ENCODE results near the gene ZNF573.
"Not testable (repeated sequence)": the region's sequence is repeated elsewhere in the genome, so short reads cannot be mapped to it uniquely, and the experiment has no call there.

ZNF573 gene

GRCh38 chr19:37778613-37779126, 716 bp downstream of the ZNF573 start:
- H3K27ac ChIP-seq = no peak overlapping the region
- TF ChIP-seq POLR2AphosphoS5 (IDR thresholded peaks at IDR 0.05; ENCODE audit: borderline replicate concordance, low read depth, low read length) (no peak), FOXP2 (optimal IDR thresholded peaks at IDR 0.05; ENCODE audit: control extremely low read depth, extremely low read length, insufficient read depth) (no peak), EZH2 (IDR thresholded peaks at IDR 0.05) (no peak)
- no peaks in the 10 kb centered on the region for H3K36me3 ChIP-seq (ENCODE audit: insufficient read depth, low read length)
- peak overlapping the region; percentile 89 for H3K4me3 ChIP-seq
- no peak for DNase-seq (ENCODE audit: low read depth, low spot score)
- H3K9ac ChIP-seq (ENCODE audit: insufficient read length) = peak overlapping the region; percentile 82
- H3K9me3 ChIP-seq (ENCODE audit: low read depth, low read length) = no peaks in the 10 kb centered on the region

DNA sequence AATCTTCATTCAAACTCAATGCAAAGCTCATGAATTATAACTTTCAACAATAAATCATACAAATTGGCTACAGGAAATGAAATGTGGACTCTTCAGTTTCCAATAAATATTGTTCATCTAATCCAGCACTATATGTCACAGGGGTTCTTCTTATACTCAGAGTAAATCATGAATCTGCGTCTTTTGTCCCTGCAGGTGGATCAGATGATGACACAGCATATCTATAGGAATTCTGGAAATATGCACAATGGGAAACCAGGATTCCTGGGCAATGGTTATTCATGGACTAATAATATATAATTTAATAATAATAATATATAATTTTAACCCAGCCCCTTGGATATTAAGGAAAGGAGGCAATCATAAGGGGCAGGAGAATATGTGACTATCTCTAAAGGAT, 8.4 kb downstream of the ZNF573 start:
- no peak overlapping the region for H3K27ac ChIP-seq
- H3K9ac ChIP-seq (ENCODE audit: insufficient read length) = no peak overlapping the region
- TF ChIP-seq POLR2AphosphoS5 (IDR thresholded peaks at IDR 0.05; ENCODE audit: borderline replicate concordance, low read depth, low read length) (no peak), EZH2 (IDR thresholded peaks at IDR 0.05) (no peak)
- H3K36me3 ChIP-seq (ENCODE audit: insufficient read depth, low read length) = peaks cover 7% of the 10 kb centered on the region; the same call in 1 of the 2 replicates
- no peak overlapping the region for H3K4me3 ChIP-seq
- 0 out of 2 replicates have a peak, but pooled peaks cover 4% of the 10 kb centered on the region for H3K9me3 ChIP-seq (ENCODE audit: low read depth, low read length)
- no peak for DNase-seq (ENCODE audit: low read depth, low spot score)

DNA sequence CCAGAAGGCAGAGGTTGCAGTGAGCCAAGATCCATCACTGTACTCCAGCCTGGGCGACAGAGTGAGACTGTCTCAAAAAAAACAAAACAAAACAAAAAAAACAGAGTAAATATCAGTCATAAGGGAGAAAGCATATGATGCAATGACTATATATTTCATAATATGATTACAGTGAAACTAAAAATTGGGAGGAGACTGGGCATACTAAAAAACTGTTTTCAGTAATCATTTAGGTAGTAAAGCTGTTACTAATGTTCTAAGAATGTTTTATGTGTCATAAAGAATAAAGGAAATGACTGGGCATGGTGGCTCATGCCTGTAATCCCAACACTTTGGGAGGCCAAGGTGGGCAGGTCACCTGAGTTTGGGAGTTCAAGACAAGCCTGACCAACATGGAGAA, 15.9 kb downstream of the ZNF573 start:
- no peak overlapping the region for H3K4me3 ChIP-seq
- no peaks in the 10 kb centered on the region for H3K9me3 ChIP-seq (ENCODE audit: low read depth, low read length)
- no peaks in the 10 kb centered on the region for H3K36me3 ChIP-seq (ENCODE audit: insufficient read depth, low read length)
- H3K9ac ChIP-seq (ENCODE audit: insufficient read length) = no peak overlapping the region
- no peak overlapping the region for H3K27ac ChIP-seq
- no peak for DNase-seq (ENCODE audit: low read depth, low spot score)
- TF ChIP-seq POLR2AphosphoS5 (IDR thresholded peaks at IDR 0.05; ENCODE audit: borderline replicate concordance, low read depth, low read length) (no peak), EZH2 (IDR thresholded peaks at IDR 0.05) (no peak), FOXP2 (optimal IDR thresholded peaks at IDR 0.05; ENCODE audit: control extremely low read depth, extremely low read length, insufficient read depth) (no peak)

GRCh38 chr19:37757683-37758082, 21.7 kb downstream of the ZNF573 start:
- not testable (repeated sequence) for H3K36me3 ChIP-seq (ENCODE audit: insufficient read depth, low read length); H3K4me3 ChIP-seq; H3K9ac ChIP-seq (ENCODE audit: insufficient read length); H3K9me3 ChIP-seq (ENCODE audit: low read depth, low read length); DNase-seq (ENCODE audit: low read depth, low spot score); H3K27ac ChIP-seq

GRCh38 chr19:37738371-37738770, 41.0 kb downstream of the ZNF573 start:
- DNase-seq (ENCODE audit: low read depth, low spot score) = no peak
- TF ChIP-seq EZH2 (IDR thresholded peaks at IDR 0.05) = no peak
- no peak for TF ChIP-seq POLR2AphosphoS5 (IDR thresholded peaks at IDR 0.05; ENCODE audit: borderline replicate concordance, low read depth, low read length)
- no peak for TF ChIP-seq FOXP2 (optimal IDR thresholded peaks at IDR 0.05; ENCODE audit: control extremely low read depth, extremely low read length, insufficient read depth)
- Histone ChIP-seq H3K9ac (ENCODE audit: insufficient read length) (no peak overlapping the region), H3K36me3 (ENCODE audit: insufficient read depth, low read length) (peaks cover 9% of the 10 kb centered on the region), H3K9me3 (ENCODE audit: low read depth, low read length) (no peaks in the 10 kb centered on the region; the same call in 1 of the 2 replicates), H3K27ac (no peak overlapping the region), H3K4me3 (no peak overlapping the region)

DNA sequence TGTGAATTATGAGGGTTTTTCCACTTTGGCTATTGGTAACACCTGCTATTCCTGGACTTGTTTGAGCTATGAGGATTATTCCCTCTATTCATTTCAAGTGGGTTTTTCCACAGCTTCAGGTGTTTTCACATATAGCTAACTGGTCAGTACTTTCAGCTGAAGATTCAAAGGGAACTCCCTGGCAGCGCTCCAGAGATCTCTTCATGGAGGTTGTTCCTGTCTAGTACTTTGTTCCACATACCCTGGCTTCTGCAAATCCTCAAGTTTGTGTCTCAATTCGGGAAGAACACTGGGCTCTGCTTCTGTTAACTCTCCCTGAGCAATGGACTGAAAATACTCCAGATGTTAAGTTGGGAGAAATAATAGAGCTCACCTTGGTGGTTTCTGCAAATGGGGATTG, 54.2 kb downstream of the ZNF573 start:
- no peak overlapping the region for H3K9ac ChIP-seq (ENCODE audit: insufficient read length)
- H3K36me3 ChIP-seq (ENCODE audit: insufficient read depth, low read length) = no peaks in the 10 kb centered on the region
- H3K4me3 ChIP-seq = no peak overlapping the region
- no peaks in the 10 kb centered on the region; the same call in 1 of the 2 replicates for H3K9me3 ChIP-seq (ENCODE audit: low read depth, low read length)
- no peak for DNase-seq (ENCODE audit: low read depth, low spot score)
- H3K27ac ChIP-seq = no peak overlapping the region
- TF ChIP-seq FOXP2 (optimal IDR thresholded peaks at IDR 0.05; ENCODE audit: control extremely low read depth, extremely low read length, insufficient read depth) (no peak), POLR2AphosphoS5 (IDR thresholded peaks at IDR 0.05; ENCODE audit: borderline replicate concordance, low read depth, low read length) (no peak), EZH2 (IDR thresholded peaks at IDR 0.05) (no peak)

- Histone ChIP-seq H3K36me3 (ENCODE audit: insufficient read depth, low read length) (no peaks in the 10 kb centered on the region), H3K4me3 (peak overlapping the region; percentile 69), H3K27ac (no peak overlapping the region), H3K9me3 (ENCODE audit: low read depth, low read length) (no peaks in the 10 kb centered on the region; the same call in 1 of the 2 replicates), H3K9ac (ENCODE audit: insufficient read length) (no peak overlapping the region)
- DNase-seq (ENCODE audit: low read depth, low spot score) = no peak
- TF ChIP-seq FOXP2 (optimal IDR thresholded peaks at IDR 0.05; ENCODE audit: control extremely low read depth, extremely low read length, insufficient read depth) (no peak), EZH2 (IDR thresholded peaks at IDR 0.05) (no peak), POLR2AphosphoS5 (IDR thresholded peaks at IDR 0.05; ENCODE audit: borderline replicate concordance, low read depth, low read length) (no peak)
These were observed 59.5 kb downstream of the ZNF573 start for GRCh38 chr19:37719927-37720265.

- H3K9ac ChIP-seq (ENCODE audit: insufficient read length) = peak within 1 kb of the TSS; percentile 38
- no peaks in the 10 kb centered on the region for H3K36me3 ChIP-seq (ENCODE audit: insufficient read depth, low read length)
- H3K9me3 ChIP-seq (ENCODE audit: low read depth, low read length) = no peaks in the 10 kb centered on the region
- no peak for TF ChIP-seq EZH2 (IDR thresholded peaks at IDR 0.05)
- peak; percentile 76 for TF ChIP-seq POLR2AphosphoS5 (IDR thresholded peaks at IDR 0.05; ENCODE audit: borderline replicate concordance, low read depth, low read length)
- H3K4me3 ChIP-seq = peak within 1 kb of the TSS; percentile 69
- no peak within 1 kb of the TSS for H3K27ac ChIP-seq
- DNase-seq (ENCODE audit: low read depth, low spot score) = peak; percentile 20
These were observed 60.1 kb downstream of the ZNF573 start, which contains the start of gene ZNF607 for GRCh38 chr19:37719111-37719926. Gene ZNF607, minus strand, starts transcription at chr19:37719761. Its CDS starts 8,143 bp downstream, at chr19:37711618.

- Histone ChIP-seq H3K9ac (ENCODE audit: insufficient read length) (no peak overlapping the region), H3K27ac (no peak overlapping the region), H3K4me3 (peak overlapping the region; percentile 69), H3K36me3 (ENCODE audit: insufficient read depth, low read length) (no peaks in the 10 kb centered on the region), H3K9me3 (ENCODE audit: low read depth, low read length) (no peaks in the 10 kb centered on the region)
- no peak for DNase-seq (ENCODE audit: low read depth, low spot score)
- TF ChIP-seq POLR2AphosphoS5 (IDR thresholded peaks at IDR 0.05; ENCODE audit: borderline replicate concordance, low read depth, low read length) (no peak), EZH2 (IDR thresholded peaks at IDR 0.05) (no peak), FOXP2 (optimal IDR thresholded peaks at IDR 0.05; ENCODE audit: control extremely low read depth, extremely low read length, insufficient read depth) (no peak)
These were observed 61.1 kb downstream of the ZNF573 start for GRCh38 chr19:37718304-37718703.

All from SK-N-MC (cell line).